Neural crest cell (in vitro differentiated cells): ENCODE measurements around the gene POLD3. TPM values are rescaled to one million over a fixed set of nuclear protein-coding genes. Genes with fewer than 3 reads are reported as not detected.

Source experiments
- DNase-seq: peaks from one replicate; pipeline ENCODE4 v3.0.0; 2021; ENCODE audit warnings: low read depth, mixed read lengths, low spot score
- H3K27ac Mint-ChIP-seq: one replicate; pipeline ENCODE4 v1.8.0; 2021; ENCODE audit warnings: mild to moderate bottlenecking, mixed read lengths; ENCODE audit not compliant: unreplicated experiment
- H3K27me3 Mint-ChIP-seq: 2 replicates; pipeline ENCODE4 v1.8.0; 2021; ENCODE audit warnings: low read depth, mild to moderate bottlenecking, mixed read lengths
- H3K36me3 Mint-ChIP-seq: 2 replicates; pipeline ENCODE4 v1.8.0; 2021; ENCODE audit warnings: low read depth, mild to moderate bottlenecking, mixed read lengths
- H3K4me1 Mint-ChIP-seq: 2 replicates; pipeline ENCODE4 v1.8.0; 2021; ENCODE audit warnings: mixed read lengths
- H3K4me3 Mint-ChIP-seq: one replicate; pipeline ENCODE4 v1.8.0; 2021; ENCODE audit warnings: mild to moderate bottlenecking, mixed read lengths
- H3K9me3 Mint-ChIP-seq: 2 replicates; pipeline ENCODE4 v1.8.0; 2021; ENCODE audit warnings: mixed read lengths
- CTCF ChIP-seq: fragments of 200-600 bp; sonication (generic); conservative IDR thresholded peaks from 2 replicates; pipeline ENCODE4 v1.5.0; 2021; ENCODE audit warnings: antibody characterized with exemption, mild to moderate bottlenecking
- total RNA-seq: library from RNA; stranded (reverse); gene quantifications from 2 replicates; pipeline ENCODE4 v1.2.1, GENCODE V29; 2021

Gene POLD3
- total RNA-seq, 1 donor from 2014 or later: 46.3 TPM

- no peaks in the 10 kb centered on the region for H3K9me3 Mint-ChIP-seq
- H3K4me1 Mint-ChIP-seq: no peaks in the 10 kb centered on the region
- no peak for DNase-seq
- H3K4me3 Mint-ChIP-seq: no peak overlapping the region
- H3K27ac Mint-ChIP-seq: no peak overlapping the region
- peaks cover 4% of the 10 kb centered on the region for H3K36me3 Mint-ChIP-seq
- H3K27me3 Mint-ChIP-seq: no peaks in the 10 kb centered on the region
- TF ChIP-seq CTCF: no peak
Measured at GRCh38 chr11:74671520-74672196, 79.3 kb downstream of the POLD3 start.

GRCh38 chr11:74672332-74672955, 80.1 kb downstream of the POLD3 start:
- no peak for TF ChIP-seq CTCF
- Mint-ChIP-seq H3K9me3 (no peaks in the 10 kb centered on the region), H3K4me3 (no peak overlapping the region), H3K27ac (no peak overlapping the region), H3K36me3 (peaks cover 4% of the 10 kb centered on the region), H3K4me1 (no peaks in the 10 kb centered on the region), H3K27me3 (no peaks in the 10 kb centered on the region)
- no peak for DNase-seq

- peak overlapping the region; percentile 89 for H3K27ac Mint-ChIP-seq
Measured at GRCh38 chr11:74672956-74673692, 80.7 kb downstream of the POLD3 start.

GRCh38 chr11:74673693-74674360, 81.4 kb downstream of the POLD3 start:
- peak overlapping the region; percentile 89 for H3K27ac Mint-ChIP-seq
- DNase-seq: no peak
- H3K4me1 Mint-ChIP-seq: no peaks in the 10 kb centered on the region
- no peak overlapping the region for H3K4me3 Mint-ChIP-seq
- H3K36me3 Mint-ChIP-seq: peaks cover 4% of the 10 kb centered on the region
- no peaks in the 10 kb centered on the region for H3K9me3 Mint-ChIP-seq
- no peaks in the 10 kb centered on the region for H3K27me3 Mint-ChIP-seq
- TF ChIP-seq CTCF: no peak

More at GRCh38 chr11:74672956-74673692, 80.7 kb downstream of the POLD3 start:
- no peaks in the 10 kb centered on the region for H3K4me1 Mint-ChIP-seq
- H3K9me3 Mint-ChIP-seq: no peaks in the 10 kb centered on the region
- H3K27me3 Mint-ChIP-seq: no peaks in the 10 kb centered on the region
- DNase-seq: no peak
- H3K36me3 Mint-ChIP-seq: peaks cover 4% of the 10 kb centered on the region
- TF ChIP-seq CTCF: no peak
- no peak overlapping the region for H3K4me3 Mint-ChIP-seq

GRCh38 chr11:74675761-74676160, 83.4 kb downstream of the POLD3 start:
- Mint-ChIP-seq H3K4me1 (no peaks in the 10 kb centered on the region), H3K27me3 (no peaks in the 10 kb centered on the region), H3K9me3 (no peaks in the 10 kb centered on the region), H3K4me3 (no peak overlapping the region), H3K27ac (no peak overlapping the region), H3K36me3 (peaks cover 4% of the 10 kb centered on the region)
- TF ChIP-seq CTCF: no peak
- no peak for DNase-seq
